Gastroesophageal sphincter (tissue), 3 donors: ENCODE results near the gene CPN1.

Experiments
- POLR2A ChIP-seq, 2 donors: fragments of 450-650 bp; IDR thresholded peaks; one replicate each; pipeline ENCODE4 v1.6.1; 2017; ENCODE audit warnings: antibody characterized with exemption in 2 of 2, mild to moderate bottlenecking in 2 of 2, moderate library complexity in 1 of 2
- TF ChIP-seq, protein P1 (sequence below), 4 experiments: fragments of 200-600 bp in 2 of 4; fragments of 450-650 bp in 2 of 4; sonication (generic) in 1 of 4; IDR thresholded peaks; one replicate each; pipeline ENCODE4 v1.5.1; 2017 to 2019; ENCODE audit warnings: antibody characterized with exemption in 4 of 4, mild to moderate bottlenecking in 2 of 4, moderate library complexity in 2 of 4

DNA sequence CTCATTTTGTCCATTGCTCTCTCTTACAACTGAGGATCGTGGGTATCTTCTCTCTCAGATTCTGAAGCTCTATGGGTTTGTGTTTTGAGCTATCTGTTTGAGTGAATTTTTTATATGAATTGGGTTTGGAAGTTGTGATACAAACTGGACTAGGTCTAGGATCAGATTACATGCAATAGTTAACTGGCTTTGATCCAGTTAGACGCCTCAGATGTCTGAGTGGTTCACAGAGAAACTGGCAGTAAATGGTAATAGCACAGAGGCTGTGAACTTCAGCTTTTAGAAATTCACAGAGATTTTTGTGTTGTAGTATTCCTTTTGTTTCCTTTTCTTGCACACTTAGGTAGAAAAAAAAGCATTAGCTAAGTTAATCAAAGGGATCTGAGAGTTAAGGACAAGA, 59.3 kb downstream of the CPN1 start:
- TF ChIP-seq, protein P1, sequence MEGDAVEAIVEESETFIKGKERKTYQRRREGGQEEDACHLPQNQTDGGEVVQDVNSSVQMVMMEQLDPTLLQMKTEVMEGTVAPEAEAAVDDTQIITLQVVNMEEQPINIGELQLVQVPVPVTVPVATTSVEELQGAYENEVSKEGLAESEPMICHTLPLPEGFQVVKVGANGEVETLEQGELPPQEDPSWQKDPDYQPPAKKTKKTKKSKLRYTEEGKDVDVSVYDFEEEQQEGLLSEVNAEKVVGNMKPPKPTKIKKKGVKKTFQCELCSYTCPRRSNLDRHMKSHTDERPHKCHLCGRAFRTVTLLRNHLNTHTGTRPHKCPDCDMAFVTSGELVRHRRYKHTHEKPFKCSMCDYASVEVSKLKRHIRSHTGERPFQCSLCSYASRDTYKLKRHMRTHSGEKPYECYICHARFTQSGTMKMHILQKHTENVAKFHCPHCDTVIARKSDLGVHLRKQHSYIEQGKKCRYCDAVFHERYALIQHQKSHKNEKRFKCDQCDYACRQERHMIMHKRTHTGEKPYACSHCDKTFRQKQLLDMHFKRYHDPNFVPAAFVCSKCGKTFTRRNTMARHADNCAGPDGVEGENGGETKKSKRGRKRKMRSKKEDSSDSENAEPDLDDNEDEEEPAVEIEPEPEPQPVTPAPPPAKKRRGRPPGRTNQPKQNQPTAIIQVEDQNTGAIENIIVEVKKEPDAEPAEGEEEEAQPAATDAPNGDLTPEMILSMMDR (IDR thresholded peaks at IDR 0.05), result no peak
- no peak for TF ChIP-seq POLR2A (IDR thresholded peaks at IDR 0.05)
